IMR-90 (cell line): Measurements from ENCODE around the gene B3GAT2. TPM values are rescaled to one million over a fixed set of nuclear protein-coding genes. Genes with fewer than 3 reads are reported as not detected.

Experiments used
- ATAC-seq: fragments of 200-7000 bp; cut with Tn5 transposase; 2 replicates; pipeline ENCODE4 v1.9.1; 2020; ENCODE audit warnings: low read depth, mild to moderate bottlenecking, moderate library complexity
- BruUV-seq: library from RNA; stranded (reverse); fragments of 400-500 nt; replicated peaks from 2 replicates; lab custom pipeline; 2021; lab: Mats Ljungman, UMichigan
- CTCF ChIA-PET: fragments of 300-600 bp; formaldehyde crosslinking; extraction: SDS; loops from one replicate; lab custom pipeline; 2021; ENCODE audit warnings: antibody characterized with exemption; lab: Yijun Ruan, JAX
- POLR2A ChIA-PET: fragments of 300-600 bp; sonication (Branson Sonifier 250); formaldehyde crosslinking; loops from one replicate; lab custom pipeline; 2022; ENCODE audit warnings: antibody characterized with exemption; ENCODE audit not compliant: unreplicated experiment; lab: Charles Lee
- DNase-seq: peaks from one replicate; pipeline ENCODE4 v3.0.0; 2013
- H2AFZ ChIP-seq: replicated peaks from 2 replicates; pipeline ENCODE3; 2013; ENCODE audit warnings: low read length, mild to moderate bottlenecking; ENCODE audit not compliant: poor library complexity
- H2AK5ac ChIP-seq: 2 replicates; pipeline ENCODE4 v1.6.1; 2013; ENCODE audit warnings: low read depth, low read length, inconsistent platforms
- H2AK9ac ChIP-seq: replicated peaks from 2 replicates; pipeline ENCODE3; 2013; ENCODE audit warnings: mild to moderate bottlenecking, low read depth, low read length, moderate library complexity; ENCODE audit not compliant: poor library complexity
- H2BK120ac ChIP-seq: 2 replicates; pipeline ENCODE4 v1.6.1; 2013; ENCODE audit warnings: low read depth, low read length, inconsistent platforms
- H2BK15ac ChIP-seq: 3 replicates; pipeline ENCODE4 v1.6.1; 2013; ENCODE audit warnings: low read depth, low read length, inconsistent platforms
- H2BK20ac ChIP-seq: 2 replicates; pipeline ENCODE4 v1.6.1; 2013; ENCODE audit warnings: low read depth, mild to moderate bottlenecking, inconsistent platforms, low read length, moderate library complexity
- H2BK5ac ChIP-seq: 2 replicates; pipeline ENCODE4 v1.6.1; 2013; ENCODE audit warnings: mild to moderate bottlenecking, low read depth, low read length, inconsistent platforms; ENCODE audit not compliant: poor library complexity, severe bottlenecking
- H3K14ac ChIP-seq: replicated peaks from 2 replicates; pipeline ENCODE4 v1.6.1; 2013; ENCODE audit warnings: low read depth, low read length, inconsistent platforms
- H3K18ac ChIP-seq: 2 replicates; pipeline ENCODE4 v1.6.1; 2013; ENCODE audit warnings: low read depth, low read length, control low read depth
- H3K23ac ChIP-seq: 2 replicates; pipeline ENCODE4 v1.6.1; 2013; ENCODE audit warnings: low read depth, low read length, inconsistent platforms
- H3K27ac ChIP-seq: 2 replicates; pipeline ENCODE4 v1.5.1; 2013; ENCODE audit warnings: mild to moderate bottlenecking, control low read depth, low read length; ENCODE audit not compliant: insufficient read depth
- H3K27me3 ChIP-seq: 2 replicates; pipeline ENCODE4 v1.6.1; 2013; ENCODE audit warnings: low read length; ENCODE audit not compliant: control insufficient read depth, insufficient read depth
- H3K36me3 ChIP-seq: 2 replicates; pipeline ENCODE4 v1.6.1; 2013; ENCODE audit warnings: low read length, mixed read lengths; ENCODE audit not compliant: control insufficient read depth, insufficient read depth
- H3K4ac ChIP-seq: 2 replicates; pipeline ENCODE4 v1.6.1; 2013; ENCODE audit warnings: low read depth, low read length, inconsistent platforms
- H3K4me1 ChIP-seq: 2 replicates; pipeline ENCODE4 v1.6.1; 2013; ENCODE audit warnings: low read length, mixed read lengths; ENCODE audit not compliant: control insufficient read depth, insufficient read depth
- H3K4me2 ChIP-seq: 2 replicates; pipeline ENCODE4 v1.6.1; 2013; ENCODE audit warnings: low read depth, mild to moderate bottlenecking, control low read depth, low read length, moderate library complexity
- H3K4me3 ChIP-seq: 2 replicates; pipeline ENCODE4 v1.5.1; 2013; ENCODE audit warnings: low read depth, mild to moderate bottlenecking, control low read depth, low read length, moderate library complexity; ENCODE audit not compliant: insufficient read depth
- H3K56ac ChIP-seq: 2 replicates; pipeline ENCODE4 v1.6.1; 2013; ENCODE audit warnings: low read length, inconsistent platforms; ENCODE audit not compliant: insufficient read depth; ENCODE audit errors: extremely low read depth
- H3K79me1 ChIP-seq, 2 experiments: 2 replicates each; pipeline ENCODE4 v1.6.1; 2013; ENCODE audit warnings: low read length in 2 of 2, inconsistent platforms in 1 of 2, low read depth in 1 of 2
- H3K9ac ChIP-seq: 2 replicates; pipeline ENCODE4 v1.6.1; 2013; ENCODE audit warnings: low read depth, low read length, control low read depth
- H3K9me1 ChIP-seq: 2 replicates; pipeline ENCODE4 v1.6.1; 2013; ENCODE audit warnings: low read length, inconsistent platforms; ENCODE audit not compliant: insufficient read depth
- H3K9me3 ChIP-seq: 2 replicates; pipeline ENCODE4 v1.6.1; 2013; ENCODE audit warnings: low read length; ENCODE audit not compliant: control insufficient read depth, insufficient read depth
- H4K20me1 ChIP-seq: 2 replicates; pipeline ENCODE4 v1.6.1; 2013; ENCODE audit warnings: low read length, inconsistent platforms; ENCODE audit not compliant: insufficient read depth
- H4K5ac ChIP-seq: 2 replicates; pipeline ENCODE4 v1.6.1; 2013; ENCODE audit warnings: mild to moderate bottlenecking, low read depth, low read length, control low read depth
- H4K8ac ChIP-seq, 2 experiments: 2 replicates each; pipeline ENCODE4 v1.6.1; 2013; ENCODE audit warnings: low read depth in 2 of 2, low read length in 2 of 2, control low read depth in 1 of 2, inconsistent platforms in 1 of 2
- H4K91ac ChIP-seq: 2 replicates; pipeline ENCODE4 v1.6.1; 2013; ENCODE audit warnings: low read depth, low read length, inconsistent platforms; ENCODE audit not compliant: insufficient read depth
- CEBPB ChIP-seq: IDR thresholded peaks from 2 replicates; pipeline ENCODE4 v1.6.1; 2012; ENCODE audit warnings: low read depth, low read length, improper control_type of control experiment
- CHD1 ChIP-seq: IDR thresholded peaks from 2 replicates; pipeline ENCODE4 v1.6.1; 2012; ENCODE audit warnings: low read depth, low read length, improper control_type of control experiment
- CTCF ChIP-seq: conservative IDR thresholded peaks from 2 replicates; pipeline ENCODE4 v1.5.1; 2012; ENCODE audit warnings: mild to moderate bottlenecking, low read depth, low read length, improper control_type of control experiment
- FOS ChIP-seq: fragments of 150-350 bp; IDR thresholded peaks from 2 replicates; pipeline ENCODE4 v1.6.1; 2016; ENCODE audit warnings: low read depth, low read length
- MAFK ChIP-seq: IDR thresholded peaks from 2 replicates; pipeline ENCODE4 v1.6.1; 2012; ENCODE audit warnings: low read depth, low read length, improper control_type of control experiment
- MXI1 ChIP-seq: IDR thresholded peaks from 2 replicates; pipeline ENCODE4 v1.6.1; 2012; ENCODE audit warnings: low read depth, mild to moderate bottlenecking, low read length, moderate library complexity, borderline replicate concordance
- NFE2L2 ChIP-seq: fragments of 150-350 bp; IDR thresholded peaks from 2 replicates; pipeline ENCODE4 v1.6.1; 2016; ENCODE audit warnings: low read depth, mild to moderate bottlenecking, low read length
- POLR2A ChIP-seq: IDR thresholded peaks from 2 replicates; pipeline ENCODE4 v1.6.1; 2012; ENCODE audit warnings: mild to moderate bottlenecking, low read depth, low read length
- RAD21 ChIP-seq: IDR thresholded peaks from 2 replicates; pipeline ENCODE4 v1.6.1; 2012; ENCODE audit warnings: low read length, improper control_type of control experiment
- RCOR1 ChIP-seq: IDR thresholded peaks from 2 replicates; pipeline ENCODE4 v1.6.1; 2012; ENCODE audit warnings: mild to moderate bottlenecking, low read length, improper control_type of control experiment; ENCODE audit not compliant: insufficient replicate concordance
- RFX5 ChIP-seq: IDR thresholded peaks from 2 replicates; pipeline ENCODE4 v1.8.0; 2012; ENCODE audit warnings: low read depth, mild to moderate bottlenecking, low read length, moderate library complexity
- SMC3 ChIP-seq: fragments of 150-350 bp; IDR thresholded peaks from 2 replicates; pipeline ENCODE4 v1.6.1; 2016; ENCODE audit warnings: low read depth, mild to moderate bottlenecking, antibody characterized with exemption, low read length, moderate library complexity
- WGBS, 2 experiments: methylation state at CpG; one replicate each; pipeline versions ENCODE4 v1.1.5 to v1.1.7; 2013; ENCODE audit warnings: missing lambda C conversion rate in 2 of 2; ENCODE audit not compliant: insufficient read length in 1 of 2; ENCODE audit errors: extremely low coverage in 2 of 2; 5-methylcytosine and 5-hydroxymethylcytosine counted together
- dilution Hi-C: fragments of 300-500 bp; cut with HindIII; formaldehyde crosslinking; loops from one replicate; pipeline ENCODE4 v1.14.3; 2018; ENCODE audit warnings: low sequenced_read_pairs; ENCODE audit not compliant: unreplicated experiment
- in situ Hi-C: fragments of 300-500 bp; cut with MboI; formaldehyde crosslinking; loops from 3 replicates; pipeline ENCODE4 v1.14.3; 2019; ENCODE audit warnings: low sequenced_read_pairs, inconsistent platforms, mixed read lengths
- intact Hi-C: fragments of 100-400 bp; cut with micrococcal nuclease; formaldehyde crosslinking; loops from 2 replicates; pipeline ENCODE4 v1.10.0; 2022
- polyA plus RNA-seq, 3 experiments: library from polyadenylated mRNA; depleted of rRNA; stranded (reverse); fragments of >200 nt; gene quantifications; 2 replicates each; pipeline ENCODE4 v1.2.3, GENCODE V29; 2012; ENCODE audit warnings: low replicate concordance in 1 of 3
- total RNA-seq: library from RNA; depleted of rRNA; stranded (reverse); fragments of >200 nt; gene quantifications from 2 replicates; pipeline ENCODE4 v1.2.3, GENCODE V29; 2012
- TF ChIP-seq, protein P1 (sequence below): fragments of 150-350 bp; IDR thresholded peaks from 2 replicates; pipeline ENCODE4 v1.6.1; 2017; ENCODE audit warnings: mild to moderate bottlenecking, antibody characterized with exemption, low read length, low read depth

Gene B3GAT2
- total and polyA plus RNA-seq, 2 of the 4 experiments (the other 2 are of a cell fraction) = 0.02 TPM; not detected in 1

DNA sequence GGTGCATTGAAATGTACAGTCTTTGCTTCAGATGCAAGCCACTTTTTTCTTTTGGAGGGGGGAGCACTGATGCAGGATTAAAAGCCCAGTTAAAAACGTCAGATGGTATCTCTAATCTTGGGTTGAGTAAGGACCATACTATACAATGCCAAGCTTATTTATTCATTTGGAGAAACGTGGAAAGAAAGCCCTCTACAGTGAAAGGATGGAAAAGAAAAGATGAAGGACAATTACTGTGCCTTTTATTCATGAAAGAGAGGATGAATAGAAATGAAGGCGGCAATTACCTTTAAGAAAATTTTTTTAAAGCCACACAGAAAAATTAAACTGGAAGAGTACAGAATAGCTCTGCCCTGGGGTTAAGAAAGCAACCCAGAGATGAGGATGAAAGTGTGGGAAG is 2.7 kb downstream of the B3GAT2 start:
- Histone ChIP-seq H3K36me3 (no peaks in the 10 kb centered on the region), H3K27ac (no peak overlapping the region), H3K56ac (no peak overlapping the region), H2BK20ac (no peak overlapping the region), H3K4me2 (no peak overlapping the region), H3K18ac (no peak overlapping the region), H4K20me1 (no peaks in the 10 kb centered on the region), H4K5ac (no peak overlapping the region), H3K14ac (no peak overlapping the region), H3K4ac (no peak overlapping the region), H2BK120ac (no peak overlapping the region), H4K91ac (no peak overlapping the region), H3K23ac (no peak overlapping the region), H3K79me1 (no peaks in the 10 kb centered on the region), H3K4me3 (no peak overlapping the region), H3K9ac (no peak overlapping the region), H2AK5ac (no peak overlapping the region), H3K9me3 (no peaks in the 10 kb centered on the region), H2AFZ (no peak overlapping the region), H3K4me1 (no peaks in the 10 kb centered on the region), H3K9me1 (no peaks in the 10 kb centered on the region), H4K8ac (no peak overlapping the region), H2BK15ac (no peak overlapping the region), H2BK5ac (no peak overlapping the region), H3K27me3 (peaks cover 44% of the 10 kb centered on the region), H2AK9ac (no peak overlapping the region)
- DNase-seq (no peak), ATAC-seq (no peak)
- BruUV-seq = no TSS peak
- in situ Hi-C loops (no loop called here), dilution Hi-C loops (no loop called here), intact Hi-C loops (no loop called here)
- ChIA-PET CTCF (no interaction called here), POLR2A (no interaction called here)
- TF ChIP-seq, protein P1, sequence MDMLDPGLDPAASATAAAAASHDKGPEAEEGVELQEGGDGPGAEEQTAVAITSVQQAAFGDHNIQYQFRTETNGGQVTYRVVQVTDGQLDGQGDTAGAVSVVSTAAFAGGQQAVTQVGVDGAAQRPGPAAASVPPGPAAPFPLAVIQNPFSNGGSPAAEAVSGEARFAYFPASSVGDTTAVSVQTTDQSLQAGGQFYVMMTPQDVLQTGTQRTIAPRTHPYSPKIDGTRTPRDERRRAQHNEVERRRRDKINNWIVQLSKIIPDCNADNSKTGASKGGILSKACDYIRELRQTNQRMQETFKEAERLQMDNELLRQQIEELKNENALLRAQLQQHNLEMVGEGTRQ = no peak
- TF ChIP-seq RCOR1 (no peak), MXI1 (no peak), CTCF (no peak), RAD21 (no peak), CHD1 (no peak), CEBPB (no peak), NFE2L2 (no peak), MAFK (no peak), FOS (no peak), SMC3 (no peak), RFX5 (no peak), POLR2A (no peak)
- WGBS, 2 experiments = no CpG with 5 or more reads among the region's 3 CpGs
